ENCODE data around the gene ATP1B4. TPM values are rescaled to one million over a fixed set of nuclear protein-coding genes. Genes with fewer than 3 reads are reported as not detected.

Gene ATP1B4
- total and polyA plus RNA-seq, 2 of the 8 experiments (the other 6 are each of a cell fraction or from before 2014, with no cell fraction given), result not detected

DNA sequence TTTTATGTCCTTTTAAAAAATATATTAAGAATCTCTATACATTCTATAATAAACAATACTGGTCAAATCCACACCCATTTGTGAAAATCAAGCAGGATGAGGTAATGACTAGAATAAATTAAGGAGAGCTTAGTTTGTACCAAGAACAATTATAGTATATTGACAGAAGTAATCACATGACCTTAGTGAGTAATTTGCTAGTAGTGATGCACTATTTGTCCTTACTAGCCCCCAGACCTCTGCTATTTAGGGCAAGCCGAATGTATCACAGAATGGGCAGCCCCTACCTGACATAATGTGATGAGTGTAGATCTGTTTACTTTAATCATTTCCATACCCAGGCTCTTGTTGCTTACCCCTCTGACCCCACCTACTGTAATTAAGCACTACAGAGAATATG, 15.8 kb downstream of the ATP1B4 start:
- H4K91ac ChIP-seq (replicated peaks; ENCODE audit: insufficient read length, low read length), result no peak overlapping the region
- H3K14ac ChIP-seq (ENCODE audit: insufficient read length), result no peak overlapping the region
- H3K23me2 ChIP-seq (ENCODE audit: low read depth, low read length), result no peaks in the 10 kb centered on the region
- 100% methylated on average over 1 of the region's 1 CpG; no CpG with 5 or more reads in 1 of the 2 experiments for WGBS, 2 experiments (ENCODE audit: extremely low coverage in 1 of 2, insufficient coverage in 1 of 2, insufficient read length in 1 of 2, insufficient replicate concordance in 2 of 2, low coverage in 1 of 2, low lambda C conversion rate in 2 of 2, missing lambda C conversion rate in 1 of 2)
- H3K4ac ChIP-seq (replicated peaks; ENCODE audit: insufficient read length, low read depth, low read length), result no peak overlapping the region
- no peaks in the 10 kb centered on the region for H3K79me2 ChIP-seq (ENCODE audit: control insufficient read depth in 1 of 2, insufficient read depth in 2 of 2, low read length in 2 of 2)
- no peak overlapping the region for H3K56ac ChIP-seq (replicated peaks; ENCODE audit: insufficient read length, low read depth, low read length)
- H2BK20ac ChIP-seq (ENCODE audit: low read length), result no peak overlapping the region
- H3K27ac ChIP-seq (ENCODE audit: low read depth, low read length), result no peak overlapping the region
- no peak overlapping the region for H3K4me2 ChIP-seq (ENCODE audit: insufficient read depth in 1 of 2, low read depth in 2 of 2, low read length in 2 of 2)
- no peak overlapping the region for H2AFZ ChIP-seq (ENCODE audit: low read length)
- no peak overlapping the region for H2BK15ac ChIP-seq (ENCODE audit: low read length)
- no peak overlapping the region for H2BK5ac ChIP-seq (ENCODE audit: low read depth, low read length)
- H3K9ac ChIP-seq (replicated peaks in 1 of 4; ENCODE audit: extremely low read depth in 1 of 4, low read depth in 3 of 4, low read length in 3 of 4), result no peak overlapping the region
- H3K23ac ChIP-seq (ENCODE audit: insufficient read length), result no peak overlapping the region
- H3K36me3 ChIP-seq (ENCODE audit: control insufficient read depth in 2 of 4, insufficient read depth in 4 of 4, low read length in 3 of 4), result no peaks in the 10 kb centered on the region
- H4K20me1 ChIP-seq (replicated peaks in 1 of 2; ENCODE audit: control insufficient read depth in 1 of 2, insufficient read depth in 2 of 2, low read length in 2 of 2), result no peaks in the 10 kb centered on the region
- no peak overlapping the region for H3K4me3 ChIP-seq (ENCODE audit: extremely low read depth in 1 of 4, insufficient read depth in 2 of 4, low read depth in 3 of 4, low read length in 4 of 4)
- ChIA-PET CTCF (ENCODE audit: partially characterized antibody) (interaction anchor here (1.2 to 6.6 kb wide), 4 partner anchors 8 to 109 kb away, joined by 3 to 42 read pairs (median 5); no protein-coding TSS in a partner anchor), POLR2A (ENCODE audit: partially characterized antibody) (no interaction called here)
- H3K79me1 ChIP-seq (ENCODE audit: low read depth, low read length), result no peaks in the 10 kb centered on the region
- H4K5ac ChIP-seq (ENCODE audit: insufficient read length, low read depth, low read length), result no peak overlapping the region
- TF ChIP-seq MAFK (IDR thresholded peaks at IDR 0.05; ENCODE audit: low read depth, low read length), result no peak
- TF ChIP-seq TBP (IDR thresholded peaks at IDR 0.05; ENCODE audit: low read depth, low read length), result no peak
- TF ChIP-seq KDM4A (IDR thresholded peaks at IDR 0.05; ENCODE audit: low read depth, low read length, severe bottlenecking), result no peak
- TF ChIP-seq YY1 (IDR thresholded peaks at IDR 0.05; ENCODE audit: low read depth, low read length), result no peak
- TF ChIP-seq HDAC6 (IDR thresholded peaks at IDR 0.05; ENCODE audit: low read depth, low read length), result no peak
- no peak for TF ChIP-seq SAP30 (IDR thresholded peaks at IDR 0.05; ENCODE audit: insufficient read depth, insufficient replicate concordance, low read length)
- TF ChIP-seq GABPA (IDR thresholded peaks at IDR 0.05; ENCODE audit: borderline replicate concordance, insufficient read depth, low read length), result no peak
- TF ChIP-seq EGR1 (IDR thresholded peaks at IDR 0.05; ENCODE audit: borderline replicate concordance, low read depth, low read length), result no peak
- no peak for TF ChIP-seq JUND (IDR thresholded peaks at IDR 0.05; ENCODE audit: low read length)
- TF ChIP-seq EP300 (IDR thresholded peaks at IDR 0.05; ENCODE audit: borderline replicate concordance in 1 of 2, low read depth in 2 of 2, low read length in 2 of 2), result no peak
- FAIRE-seq, result no peak
- no peak overlapping the region for H2AK5ac ChIP-seq (ENCODE audit: low read depth, low read length)
- no peak overlapping the region for H3K18ac ChIP-seq (ENCODE audit: extremely low read depth, low read length)
- H3K9me3 ChIP-seq (ENCODE audit: insufficient read depth in 2 of 2, low read depth in 1 of 2, low read length in 1 of 2), result no peaks in the 10 kb centered on the region
- no peak for DNase-seq (ENCODE audit: low read depth in 1 of 2, low spot score in 2 of 2)
- H3K4me1 ChIP-seq (replicated peaks in 1 of 4; ENCODE audit: control insufficient read depth in 3 of 4, insufficient read depth in 4 of 4, low read length in 3 of 4), result no peaks in the 10 kb centered on the region; a peak in 2 of 7 replicates
- no peak overlapping the region for H2BK120ac ChIP-seq (replicated peaks; ENCODE audit: low read depth, low read length)
- H4K8ac ChIP-seq (ENCODE audit: extremely low read depth, insufficient read depth, low read length), result no peak overlapping the region
- no peaks in the 10 kb centered on the region for H3K27me3 ChIP-seq (replicated peaks in 1 of 4; ENCODE audit: control insufficient read depth in 3 of 4, extremely low read depth in 1 of 4, insufficient read depth in 3 of 4, low read length in 3 of 4)
- H2BK12ac ChIP-seq (ENCODE audit: low read depth, low read length), result no peak overlapping the region
